DOHH2 (cell line): ENCODE measurements around the gene ERCC4.

Experiments
- EZH2phosphoT487 ChIP-seq: fragments of 200-600 bp; sonication (generic); IDR thresholded peaks from 2 replicates; pipeline ENCODE4 v1.6.1; 2017; ENCODE audit warnings: borderline replicate concordance, mild to moderate bottlenecking, antibody characterized with exemption, low read length, moderate library complexity, mixed read lengths
- TF ChIP-seq, protein P1 (sequence below): fragments of 200-600 bp; sonication (generic); IDR thresholded peaks from one replicate; pipeline ENCODE4 v1.5.1; 2014; ENCODE audit warnings: antibody characterized with exemption, mild to moderate bottlenecking, low read depth, low read length; ENCODE audit not compliant: poor library complexity, severe bottlenecking

DNA sequence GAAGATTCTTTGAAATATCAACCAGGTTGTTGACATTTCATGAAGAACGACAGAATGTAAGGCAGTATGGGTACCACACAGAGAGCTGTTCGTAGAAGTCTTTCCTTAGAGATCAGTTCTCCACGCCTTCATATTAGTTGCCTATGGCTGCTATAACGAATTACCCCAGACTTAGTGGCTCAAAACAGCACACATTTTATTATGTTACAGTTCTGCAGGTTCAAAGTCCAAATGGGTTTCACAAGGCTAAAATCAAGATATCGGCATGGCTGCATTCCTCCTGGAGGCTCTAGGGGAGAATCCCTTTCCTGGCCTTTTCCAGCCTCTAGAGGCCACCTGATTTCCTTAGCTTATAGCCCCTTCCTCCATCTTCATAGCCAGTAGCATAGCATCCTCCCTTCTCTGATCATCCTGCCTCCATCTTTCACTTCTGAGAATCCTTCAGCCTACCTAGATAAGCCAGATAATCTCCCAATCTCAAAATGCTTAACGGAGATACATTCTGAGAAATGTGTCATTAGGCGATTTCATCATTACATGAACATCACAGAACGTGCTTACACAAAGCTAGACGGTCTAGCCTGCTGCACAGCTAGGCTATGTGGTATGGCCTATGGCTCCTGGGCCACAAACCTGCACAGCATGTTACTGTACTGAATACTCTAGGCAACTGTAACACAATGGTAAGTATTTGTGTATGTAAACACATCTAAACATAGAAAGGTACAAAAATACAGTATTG lies 26.0 kb downstream of the ERCC4 start:
- no peak for TF ChIP-seq EZH2phosphoT487
- TF ChIP-seq, protein P1, sequence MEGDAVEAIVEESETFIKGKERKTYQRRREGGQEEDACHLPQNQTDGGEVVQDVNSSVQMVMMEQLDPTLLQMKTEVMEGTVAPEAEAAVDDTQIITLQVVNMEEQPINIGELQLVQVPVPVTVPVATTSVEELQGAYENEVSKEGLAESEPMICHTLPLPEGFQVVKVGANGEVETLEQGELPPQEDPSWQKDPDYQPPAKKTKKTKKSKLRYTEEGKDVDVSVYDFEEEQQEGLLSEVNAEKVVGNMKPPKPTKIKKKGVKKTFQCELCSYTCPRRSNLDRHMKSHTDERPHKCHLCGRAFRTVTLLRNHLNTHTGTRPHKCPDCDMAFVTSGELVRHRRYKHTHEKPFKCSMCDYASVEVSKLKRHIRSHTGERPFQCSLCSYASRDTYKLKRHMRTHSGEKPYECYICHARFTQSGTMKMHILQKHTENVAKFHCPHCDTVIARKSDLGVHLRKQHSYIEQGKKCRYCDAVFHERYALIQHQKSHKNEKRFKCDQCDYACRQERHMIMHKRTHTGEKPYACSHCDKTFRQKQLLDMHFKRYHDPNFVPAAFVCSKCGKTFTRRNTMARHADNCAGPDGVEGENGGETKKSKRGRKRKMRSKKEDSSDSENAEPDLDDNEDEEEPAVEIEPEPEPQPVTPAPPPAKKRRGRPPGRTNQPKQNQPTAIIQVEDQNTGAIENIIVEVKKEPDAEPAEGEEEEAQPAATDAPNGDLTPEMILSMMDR, result no peak
